OCI-LY1 (cell line): ENCODE data around the gene AUH.

ENCODE experiments used
- CTCF ChIP-seq: fragments of 200-600 bp; sonication (generic), shearing (Covaris generic); IDR thresholded peaks from 2 replicates; pipeline ENCODE4 v1.5.1; 2017; ENCODE audit warnings: mild to moderate bottlenecking, antibody characterized with exemption, low read length, moderate library complexity, mixed read lengths
- EZH2 ChIP-seq: fragments of 200-600 bp; sonication (generic), shearing (Covaris generic); IDR thresholded peaks from 2 replicates; pipeline ENCODE4 v1.8.0; 2017; ENCODE audit warnings: borderline replicate concordance, mixed run types, mild to moderate bottlenecking, antibody characterized with exemption, low read length, moderate library complexity, mixed read lengths

GRCh38 chr9:91214086-91214485 is 147.6 kb downstream of the AUH start:
- TF ChIP-seq CTCF (no peak), EZH2 (no peak)
